Stimulated activated CD4-positive, alpha-beta T cell treated with anti-CD3 and anti-CD28 coated beads, TNF-alpha, amount 100 ng/mL, for 48 hours (primary cell): Measurements from ENCODE around the gene PCNX4.
"Not testable (repeated sequence)": the region's sequence is repeated elsewhere in the genome, so short reads cannot be mapped to it uniquely, and the experiment has no call there.

ENCODE experiments used
- DNase-seq, 3 donors: peaks; one replicate each; pipeline ENCODE4 v3.0.0-alpha.2; 2020; ENCODE audit warnings: low read depth in 3 of 3

The PCNX4 gene

DNA sequence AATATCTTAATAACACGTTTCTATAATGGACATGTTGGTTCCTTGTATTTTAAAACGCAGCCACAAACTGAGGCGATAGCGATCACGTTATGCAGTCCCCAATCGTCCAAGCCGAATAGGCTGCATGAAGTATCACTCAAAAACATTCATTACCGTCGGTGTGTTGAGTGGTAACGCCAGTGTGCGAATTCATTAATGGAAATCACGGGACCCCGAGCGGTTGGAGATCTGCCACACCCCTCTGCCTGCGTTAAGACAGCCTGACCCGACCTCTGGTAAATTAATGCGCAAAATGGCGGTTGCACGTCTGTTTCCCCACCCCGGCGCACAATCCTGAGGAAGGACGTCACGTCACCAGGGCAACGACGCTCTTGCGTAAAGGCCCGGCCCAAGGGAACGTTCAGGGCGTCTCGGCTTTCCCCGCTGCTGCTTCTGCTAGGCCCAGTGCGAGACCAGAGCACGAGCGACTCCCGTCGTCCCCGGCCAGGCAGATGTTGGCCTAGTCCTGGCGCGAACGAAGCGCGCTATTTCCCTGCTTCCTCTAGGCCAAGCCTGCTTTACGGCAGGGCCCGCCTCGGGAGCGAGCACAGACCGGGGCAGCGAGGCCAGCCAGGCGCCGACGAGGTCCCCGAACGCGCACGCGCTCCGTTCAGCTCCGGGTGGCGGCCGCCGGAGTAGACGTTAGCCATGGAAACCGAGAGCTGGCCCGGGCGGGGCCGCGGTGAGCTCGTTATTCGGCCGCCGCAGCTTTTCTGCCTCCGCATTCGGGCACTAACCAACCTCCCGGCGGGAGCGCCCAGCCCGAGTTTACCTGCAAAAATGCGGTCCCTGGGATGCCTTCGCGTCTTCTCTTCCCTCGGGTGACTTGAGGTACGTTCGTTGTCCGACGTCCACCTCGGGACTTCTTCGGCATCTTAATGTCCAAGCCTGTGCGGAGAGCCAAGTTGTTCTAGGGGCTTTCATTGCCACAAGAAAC, at the start of gene PCNX4:
TSS of gene PCNX4 (plus strand) at position 374 of the 976 bp plus-strand sequence. CDS start 15,716 bp downstream, outside the sequence.
- peak; percentile 81 to 89 (median 81) for DNase-seq

GRCh38 chr14:60047976-60048375, 43.7 kb upstream of the PCNX4 start:
- DNase-seq = not testable (repeated sequence)

DNA sequence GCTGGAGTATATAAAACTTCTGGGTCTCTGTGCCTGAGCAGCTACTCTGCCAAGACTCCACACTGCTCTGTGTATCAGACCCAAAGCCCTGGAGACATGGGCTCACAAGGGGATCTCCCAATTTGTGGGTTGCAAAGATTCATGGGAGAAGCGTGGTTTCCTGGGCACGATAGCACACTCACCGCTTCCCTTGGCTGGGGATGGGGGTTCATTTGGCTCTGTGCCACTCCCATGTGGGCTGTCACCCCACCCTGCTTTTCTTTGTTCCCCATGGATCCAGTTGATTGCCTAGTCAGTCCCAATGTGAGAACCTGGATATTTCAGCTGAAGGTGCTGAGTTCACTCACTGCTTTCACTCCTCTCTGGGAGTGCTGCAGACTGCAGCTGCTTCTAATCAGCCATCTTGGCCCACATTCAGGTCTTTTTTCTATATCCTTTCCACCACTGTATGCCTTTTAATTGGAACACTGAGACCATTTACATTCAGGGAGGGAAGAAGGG, 40.0 kb upstream of the PCNX4 start:
- no peak for DNase-seq

DNA sequence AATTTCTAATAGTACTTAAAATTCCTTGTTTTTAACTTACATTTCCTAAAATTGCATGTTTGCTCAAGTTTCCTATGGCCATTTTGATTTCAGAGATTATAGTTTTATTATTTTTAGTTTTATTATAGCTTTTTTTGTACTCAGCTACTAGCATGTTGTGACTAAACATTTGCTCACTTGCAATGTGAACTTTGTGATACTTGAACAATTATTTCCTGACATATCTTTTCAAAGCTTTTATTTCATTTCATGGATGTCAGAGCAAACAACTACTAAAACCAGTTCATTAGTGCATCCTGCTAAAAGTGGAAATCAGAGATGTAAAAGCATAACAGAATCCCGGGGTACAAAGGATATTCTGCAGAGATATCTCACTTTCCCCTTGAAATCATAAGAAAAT, 33.6 kb upstream of the PCNX4 start:
- DNase-seq = no peak

DNA sequence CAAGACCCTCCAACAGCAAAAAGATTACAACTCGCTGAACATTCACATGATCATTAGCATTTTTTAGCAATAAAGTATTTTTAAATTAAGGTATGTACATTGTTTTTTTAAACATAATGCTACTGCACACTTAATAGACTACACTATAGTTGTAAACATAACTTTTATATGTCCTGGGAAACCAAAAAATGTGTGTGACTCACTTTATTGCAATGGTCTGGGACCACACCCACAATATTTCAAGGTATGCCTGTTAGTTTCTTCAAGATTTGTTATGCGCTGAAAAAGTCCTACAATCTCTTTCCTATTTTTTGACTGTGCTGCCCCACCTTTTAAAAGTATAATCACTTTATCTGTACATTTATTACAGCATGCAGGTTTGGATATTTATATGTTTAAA, 30.4 kb upstream of the PCNX4 start:
- DNase-seq = no peak

DNA sequence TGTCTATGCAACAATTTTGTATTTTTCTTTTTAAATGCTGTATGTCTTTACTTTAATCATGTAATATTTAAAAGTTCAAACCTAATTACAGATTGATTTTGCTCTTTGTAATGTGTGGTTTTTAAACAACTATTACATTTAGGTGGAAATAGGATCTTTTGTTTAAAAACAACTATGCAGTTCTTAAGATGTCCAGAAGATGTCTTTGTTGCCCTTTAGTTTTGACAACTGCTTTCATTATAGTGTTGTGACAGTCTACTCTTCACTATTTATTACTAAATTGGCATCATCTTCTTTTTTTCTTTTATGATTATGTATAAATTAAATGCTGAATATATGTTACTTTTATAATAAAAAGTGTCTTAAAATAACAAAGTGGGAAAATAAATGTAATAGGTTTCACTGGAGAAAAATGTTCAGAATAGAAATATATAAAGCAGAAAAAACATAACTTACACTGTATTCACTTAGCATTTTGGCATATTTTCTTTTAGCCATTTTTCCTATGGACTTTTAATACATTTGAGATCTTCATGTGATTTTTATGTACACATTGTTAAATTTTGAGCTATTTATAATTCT, 27.1 kb upstream of the PCNX4 start:
- no peak for DNase-seq

DNA sequence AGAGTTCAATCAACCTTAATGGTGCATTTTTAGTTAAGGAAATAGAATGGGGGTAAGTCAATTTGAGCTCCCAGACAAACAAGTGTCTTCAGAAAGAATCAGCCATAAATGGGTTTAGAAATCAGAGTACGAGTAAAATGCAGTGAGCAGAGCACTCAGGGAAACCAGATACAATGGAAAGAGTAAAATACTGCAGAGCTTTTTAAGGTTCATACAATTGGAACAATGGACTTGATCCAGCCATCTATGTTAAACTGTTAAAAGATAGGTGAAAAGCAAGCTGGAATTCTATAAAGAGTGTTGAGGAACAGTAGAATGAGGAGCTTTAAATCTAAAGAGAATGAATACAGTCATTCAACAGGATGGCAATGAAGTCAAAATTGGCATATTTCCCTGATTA, 23.8 kb upstream of the PCNX4 start:
- DNase-seq = no peak

DNA sequence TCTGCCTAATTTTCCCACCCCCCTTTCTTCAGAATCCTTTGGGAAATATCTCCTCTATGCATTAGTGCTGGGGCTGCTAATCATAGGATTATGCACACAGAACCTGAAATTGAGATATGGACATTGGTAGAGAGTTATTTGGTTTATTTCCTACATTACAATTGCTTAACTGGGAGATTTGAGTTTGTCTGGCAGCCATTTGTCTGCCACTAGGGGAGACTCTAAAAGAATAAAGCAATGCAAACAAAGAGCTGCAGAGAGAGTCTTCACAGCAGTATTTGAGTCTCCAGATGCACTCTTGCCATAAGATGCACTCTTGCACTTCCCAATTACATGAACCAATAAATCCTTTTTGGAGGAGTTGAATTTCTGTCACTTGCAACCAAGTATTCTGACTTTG, 12.0 kb upstream of the PCNX4 start:
- DNase-seq = no peak

DNA sequence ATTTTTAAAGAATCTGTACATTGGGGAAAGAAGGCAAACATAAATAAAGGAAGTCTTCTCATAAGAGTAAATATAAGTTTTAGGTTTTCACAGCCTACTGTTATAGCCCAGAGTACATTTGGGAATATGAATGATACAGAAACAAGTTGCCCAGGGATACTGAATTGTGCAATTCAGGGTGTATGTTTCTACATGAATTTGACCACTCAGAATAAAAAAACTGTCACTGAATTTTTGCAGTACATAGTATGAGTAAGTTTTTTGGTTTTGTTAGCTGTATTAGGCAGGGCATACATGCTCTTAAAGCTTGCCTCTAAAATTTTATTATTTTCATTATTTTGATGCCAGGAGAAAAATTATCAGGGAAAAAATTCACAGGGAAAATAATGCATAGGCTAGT, 6.6 kb upstream of the PCNX4 start:
- DNase-seq = no peak

DNA sequence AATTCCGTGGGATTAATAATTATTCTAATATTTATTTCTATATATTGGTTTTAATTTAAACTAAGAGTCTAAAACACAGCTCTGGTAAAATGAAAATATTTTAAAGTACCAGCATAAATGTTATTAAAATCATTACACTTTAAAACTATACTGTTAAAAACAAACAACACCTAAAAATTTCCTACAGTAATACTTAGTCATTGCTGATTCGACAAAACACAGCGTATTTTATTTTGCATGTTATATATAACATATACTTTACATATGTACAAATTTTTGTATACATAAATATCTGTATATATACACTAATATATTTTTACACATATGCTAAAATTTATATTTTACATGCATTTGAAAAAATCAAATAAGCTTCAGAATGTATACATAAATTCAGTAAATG, 6.0 kb upstream of the PCNX4 start:
- DNase-seq = no peak

GRCh38 chr14:60087668-60088067, 4.1 kb upstream of the PCNX4 start:
- no peak for DNase-seq

- DNase-seq = no peak
These were observed 2.5 kb upstream of the PCNX4 start for GRCh38 chr14:60089221-60089620.

DNA sequence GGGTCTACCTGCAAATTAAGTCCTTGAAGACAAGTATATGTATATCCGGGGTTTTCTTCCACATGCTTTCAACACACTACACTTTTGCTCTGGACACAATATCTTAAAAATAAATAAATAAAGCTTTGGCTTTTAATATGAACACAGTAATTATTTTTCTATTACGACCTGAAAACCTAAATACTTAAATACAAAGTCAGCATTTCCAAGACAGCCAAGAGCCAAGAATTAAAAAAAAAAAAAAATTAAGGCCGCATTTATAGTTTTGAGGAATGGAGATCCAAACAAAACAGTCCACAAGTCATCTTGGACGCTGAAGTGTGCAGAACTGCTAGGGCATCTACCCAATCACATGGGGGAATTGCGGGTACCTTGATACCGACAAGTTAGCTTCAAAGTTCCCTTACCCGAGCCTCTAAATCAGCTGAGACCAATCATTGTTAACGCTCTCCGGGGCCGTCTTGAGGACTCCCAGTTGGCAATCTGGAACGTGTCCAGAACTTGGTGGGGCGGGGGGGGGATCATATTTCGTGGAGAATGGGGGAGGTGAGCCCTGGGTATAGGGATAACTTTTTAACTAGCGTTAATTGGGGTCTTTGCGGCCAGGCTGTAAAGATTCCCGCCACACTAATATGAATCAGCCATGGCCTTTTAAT, 731 bp upstream of the PCNX4 start:
- no peak for DNase-seq

DNA sequence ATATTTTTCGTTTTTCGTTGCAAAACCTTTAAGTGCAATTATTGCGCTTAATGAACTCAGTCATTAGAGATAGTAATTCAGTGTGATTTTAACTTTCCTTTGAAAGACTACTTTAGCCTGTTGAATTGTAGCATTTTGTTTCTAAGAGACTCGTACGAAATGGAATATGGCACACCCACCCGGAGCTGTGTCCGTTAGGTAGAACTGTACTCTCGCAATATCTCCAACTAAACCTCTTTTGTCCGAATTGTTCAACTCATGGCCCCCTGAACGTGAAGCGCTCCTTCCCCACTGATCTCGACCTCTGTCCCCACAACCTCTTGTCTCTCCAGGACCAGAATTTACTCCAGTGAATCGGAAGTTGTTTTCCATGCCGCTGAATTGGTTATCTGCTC, 800 bp downstream of the PCNX4 start:
- no peak for DNase-seq

- no peak for DNase-seq
These were observed 1.4 kb downstream of the PCNX4 start for GRCh38 chr14:60093080-60093479.

DNA sequence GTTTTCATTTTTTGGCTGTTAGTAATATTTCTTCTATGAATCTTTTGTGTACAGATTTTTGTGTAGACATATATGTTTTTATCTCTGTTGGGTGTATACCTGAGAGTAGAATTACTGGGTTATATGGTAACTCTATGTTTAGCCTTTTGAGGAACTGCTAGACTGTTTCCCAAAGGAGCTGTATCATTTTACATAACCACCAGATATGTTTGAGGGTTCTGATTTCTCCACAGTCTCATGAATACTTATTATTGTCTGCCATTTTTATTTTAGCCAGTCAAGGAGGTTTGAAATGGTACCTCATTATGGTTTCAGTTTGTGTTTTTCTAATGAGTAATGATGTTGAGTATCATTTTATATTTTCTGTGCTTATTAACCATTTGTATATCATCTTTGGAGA, 1.9 kb downstream of the PCNX4 start:
- DNase-seq = no peak

DNA sequence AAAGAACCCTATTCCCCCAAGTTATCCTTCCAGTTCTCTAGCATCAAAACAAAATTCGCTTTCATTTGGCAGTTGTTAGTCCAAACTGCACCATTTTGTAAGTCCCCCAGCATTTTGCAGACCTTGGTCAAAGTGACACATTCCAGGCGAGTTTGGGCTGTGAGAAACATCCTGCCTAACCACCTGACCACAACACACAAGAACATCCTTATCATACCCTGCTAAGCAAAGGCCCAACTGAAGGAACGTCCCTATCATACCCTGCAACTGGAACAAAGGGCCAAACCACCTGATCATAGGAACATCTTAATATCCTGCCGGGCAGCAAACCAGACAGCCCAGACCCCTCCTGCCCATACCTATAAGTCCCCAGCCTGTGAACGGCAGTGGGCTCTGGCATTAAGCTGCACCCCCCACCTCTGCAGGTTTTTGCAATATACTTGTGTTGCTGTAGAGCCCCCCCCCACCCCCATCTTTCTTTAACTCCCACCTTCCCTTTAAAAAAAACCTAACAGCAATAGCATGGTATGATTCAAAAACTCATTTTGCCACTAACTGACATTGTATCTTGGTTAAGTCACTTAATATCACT, 2.7 kb downstream of the PCNX4 start:
- no peak for DNase-seq

GRCh38 chr14:60095231-60095630, 3.5 kb downstream of the PCNX4 start:
- DNase-seq = no peak

DNA sequence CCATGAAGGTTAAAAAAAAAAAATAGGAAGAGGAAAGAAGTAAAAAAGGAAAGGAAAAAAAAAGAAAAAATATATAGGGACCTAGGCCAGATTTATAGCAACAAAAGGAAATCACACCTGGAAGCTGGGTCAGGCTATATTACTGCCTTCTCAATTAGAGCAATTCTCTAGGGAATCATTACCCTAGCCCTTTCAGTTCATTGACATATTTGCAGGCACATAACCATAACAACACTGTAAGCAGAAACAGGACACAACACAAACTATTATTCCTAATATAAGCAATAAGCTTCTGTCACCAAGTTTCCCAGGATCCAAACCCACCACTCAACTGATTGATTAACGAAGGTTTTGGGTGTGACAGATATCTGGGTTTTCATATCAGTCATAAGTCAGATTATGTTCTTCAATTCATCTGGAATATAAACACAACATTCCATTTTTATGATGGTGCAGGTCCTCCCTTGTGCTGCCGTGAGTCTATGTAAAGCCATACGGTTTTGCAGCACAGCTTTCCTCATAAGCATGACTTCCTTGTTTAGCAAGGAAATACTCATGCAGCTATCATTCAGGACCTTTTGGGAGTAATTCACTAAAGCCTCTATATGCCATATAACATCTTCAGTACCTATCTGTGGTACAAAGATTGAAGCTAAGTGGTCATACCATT, 4.2 kb downstream of the PCNX4 start:
- no peak for DNase-seq

- no peak for DNase-seq
These were observed 6.3 kb downstream of the PCNX4 start for GRCh38 chr14:60097974-60098373.

DNA sequence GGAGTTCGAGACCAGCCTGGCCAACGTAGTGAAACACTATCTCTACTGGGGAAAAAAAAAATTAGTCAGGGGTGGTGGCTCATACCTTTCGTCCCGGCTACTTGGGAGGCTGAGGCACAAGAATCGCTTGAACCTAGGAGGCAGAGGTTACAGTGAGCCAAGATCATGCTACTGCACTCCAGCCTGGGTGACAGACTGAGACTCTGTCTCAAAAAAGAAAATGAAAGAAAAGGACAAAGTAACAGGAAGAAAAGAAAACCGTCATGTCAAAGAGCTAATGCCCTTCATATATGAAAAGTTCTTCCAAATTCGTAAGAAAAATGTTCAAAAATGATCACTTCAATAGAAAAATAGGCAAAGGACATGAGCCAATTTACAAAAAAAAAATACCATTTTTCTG, 8.1 kb downstream of the PCNX4 start:
- not testable (repeated sequence) for DNase-seq

GRCh38 chr14:60101786-60102185, 10.1 kb downstream of the PCNX4 start:
- DNase-seq = no peak
